Left ventricle myocardium inferior (tissue), 1 donor: ENCODE results near the gene DOK7. TPM values are rescaled to one million over a fixed set of nuclear protein-coding genes. Genes with fewer than 3 reads are reported as not detected.

Experiments
- DNase-seq: peaks from one replicate; pipeline ENCODE4 v3.0.0-alpha.2; 2020
- H3K27ac ChIP-seq: fragments of 200-600 bp; replicated peaks from 2 replicates; pipeline ENCODE4 v1.8.0; 2021
- H3K27me3 ChIP-seq: fragments of 200-600 bp; 2 replicates; pipeline ENCODE4 v1.8.0; 2021; ENCODE audit warnings: low read depth
- H3K36me3 ChIP-seq: fragments of 200-600 bp; 2 replicates; pipeline ENCODE4 v1.8.0; 2021
- H3K4me1 ChIP-seq: fragments of 200-600 bp; 2 replicates; pipeline ENCODE4 v1.8.0; 2021
- H3K4me3 ChIP-seq: fragments of 200-600 bp; 2 replicates; pipeline ENCODE4 v1.8.0; 2021; ENCODE audit warnings: mild to moderate bottlenecking, moderate library complexity
- H3K9me3 ChIP-seq: fragments of 200-600 bp; replicated peaks from 2 replicates; pipeline ENCODE4 v1.8.0; 2021
- CTCF ChIP-seq: fragments of 200-600 bp; IDR thresholded peaks from 2 replicates; pipeline ENCODE4 v1.8.0; 2021; ENCODE audit warnings: antibody characterized with exemption, mild to moderate bottlenecking, borderline replicate concordance
- intact Hi-C: fragments of 100-400 bp; cut with micrococcal nuclease; formaldehyde crosslinking; loops from one replicate; pipeline ENCODE4 v1.11.0; 2022
- total RNA-seq: library from RNA; stranded (reverse); fragmentation: NEBNext Ultra II Directional; extraction: Animal tissue kit (Norgen Biotek cat#: 25700); gene quantifications from one replicate; pipeline ENCODE4 v1.2.1, GENCODE V29; 2021
- donor health status: DM: no; HTN: yes; CAD: no; lungs with severe emphysema.

Gene DOK7
- total RNA-seq, 1 donor from 2014 or later: 46.7 TPM

DNA sequence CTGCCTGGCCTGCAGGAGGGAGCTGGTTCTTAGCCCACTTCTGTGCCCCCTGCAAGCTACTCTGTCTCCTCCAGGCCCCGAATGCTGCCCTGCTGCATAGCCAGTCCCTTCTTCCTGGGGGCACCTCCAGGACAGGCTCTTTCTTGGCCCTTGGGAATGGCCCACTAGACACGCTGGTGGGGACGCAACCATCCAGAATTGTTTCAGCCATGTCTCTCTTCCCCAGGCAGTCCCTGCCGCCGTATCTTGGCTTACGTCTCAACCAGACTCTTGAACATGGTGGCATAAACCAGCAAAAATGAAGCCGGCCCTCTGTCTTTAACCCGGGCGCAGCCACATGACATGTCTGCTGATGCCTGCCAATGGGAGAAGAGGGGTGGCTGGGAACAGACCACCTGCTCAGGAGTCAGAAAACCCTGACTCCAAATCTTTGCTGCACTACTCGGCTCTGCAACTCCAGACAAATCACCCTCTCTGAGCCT is 60.1 kb downstream of the DOK7 start:
- intact Hi-C loops: no loop called here
- Histone ChIP-seq H3K9me3 (no peaks in the 10 kb centered on the region), H3K4me3 (no peak overlapping the region), H3K36me3 (peaks cover 75% of the 10 kb centered on the region), H3K27me3 (no peaks in the 10 kb centered on the region), H3K27ac (no peak overlapping the region), H3K4me1 (peaks cover 8% of the 10 kb centered on the region)
- no peak for TF ChIP-seq CTCF
- no peak for DNase-seq

- TF ChIP-seq CTCF: no peak
- H3K27ac ChIP-seq: no peak overlapping the region
- intact Hi-C loops: no loop called here
- peaks cover 14% of the 10 kb centered on the region for H3K4me1 ChIP-seq
- no peaks in the 10 kb centered on the region for H3K9me3 ChIP-seq
- no peaks in the 10 kb centered on the region for H3K27me3 ChIP-seq
- H3K4me3 ChIP-seq: no peak overlapping the region
- DNase-seq: no peak
- H3K36me3 ChIP-seq: peaks cover 75% of the 10 kb centered on the region
Measured at GRCh38 chr4:3523628-3524221, 60.6 kb downstream of the DOK7 start.

GRCh38 chr4:3524349-3524748 is 61.2 kb downstream of the DOK7 start:
- Histone ChIP-seq H3K27ac (no peak overlapping the region), H3K36me3 (peaks cover 73% of the 10 kb centered on the region), H3K9me3 (no peaks in the 10 kb centered on the region), H3K4me1 (peaks cover 18% of the 10 kb centered on the region), H3K4me3 (no peak overlapping the region), H3K27me3 (no peaks in the 10 kb centered on the region)
- no peak for TF ChIP-seq CTCF
- intact Hi-C loops: no loop called here
- DNase-seq: no peak

- DNase-seq: no peak
- H3K4me3 ChIP-seq: no peak overlapping the region
Measured at GRCh38 chr4:3524920-3525319, 61.8 kb downstream of the DOK7 start.

DNA sequence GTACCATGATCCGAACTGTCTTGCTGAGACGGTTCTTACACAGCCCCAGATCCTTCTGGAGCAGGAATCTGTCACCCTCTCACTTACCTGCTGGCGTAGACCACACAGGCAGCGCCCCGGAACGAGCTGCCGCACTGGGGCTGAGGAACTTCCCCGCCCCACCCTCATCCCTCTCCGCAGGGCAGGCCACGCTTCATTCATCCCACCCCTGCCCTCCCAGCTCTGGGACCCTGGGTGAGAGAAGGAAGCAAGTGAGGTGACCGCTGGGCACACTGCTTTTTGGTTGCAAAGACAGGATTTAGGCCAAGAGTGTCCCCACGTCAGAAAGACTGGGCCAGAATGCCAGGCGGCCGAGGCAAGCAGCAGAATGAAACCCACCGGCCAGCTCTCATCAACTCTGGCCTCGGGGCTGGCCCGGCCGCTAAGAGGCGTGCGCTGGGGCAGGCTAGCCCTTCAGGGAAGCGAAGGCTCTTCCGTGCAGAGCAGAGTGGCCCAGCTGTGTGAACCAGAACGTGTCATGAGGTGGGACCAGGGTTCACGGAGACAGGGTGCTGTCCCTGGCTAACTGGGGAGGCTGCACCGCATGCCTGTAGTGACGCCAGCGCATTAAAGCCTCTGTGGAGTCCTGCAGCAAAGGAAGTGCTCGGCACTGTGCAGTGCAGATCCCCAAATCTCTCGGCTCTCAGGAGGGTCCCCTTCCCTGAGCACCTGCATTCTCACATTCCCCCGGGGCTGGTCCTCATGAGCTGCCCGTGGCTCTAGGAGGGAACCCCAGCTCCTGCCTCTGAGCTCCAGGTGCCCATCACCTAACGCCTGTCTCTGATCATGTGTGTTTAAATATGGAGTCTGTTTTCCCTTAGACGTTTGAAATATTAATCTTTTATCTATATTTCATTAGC is 62.7 kb downstream of the DOK7 start:
- peaks cover 33% of the 10 kb centered on the region for H3K4me1 ChIP-seq
- peaks cover 59% of the 10 kb centered on the region for H3K36me3 ChIP-seq
- no peaks in the 10 kb centered on the region for H3K27me3 ChIP-seq
- intact Hi-C loops: no loop called here
- H3K4me3 ChIP-seq: no peak overlapping the region
- no peak overlapping the region for H3K27ac ChIP-seq
- no peak for TF ChIP-seq CTCF
- H3K9me3 ChIP-seq: no peaks in the 10 kb centered on the region
- DNase-seq: no peak

More at GRCh38 chr4:3524920-3525319, 61.8 kb downstream of the DOK7 start:
- Histone ChIP-seq H3K27me3 (no peaks in the 10 kb centered on the region), H3K9me3 (no peaks in the 10 kb centered on the region), H3K27ac (no peak overlapping the region), H3K4me1 (peaks cover 24% of the 10 kb centered on the region), H3K36me3 (peaks cover 68% of the 10 kb centered on the region)
- TF ChIP-seq CTCF: no peak
- intact Hi-C loops: no loop called here
